CD4-positive, alpha-beta T cell treated with Interleukin-6 at 100 ng/mL for 8 hours (primary cell): ENCODE measurements around the gene RASL10A.
A peak's percentile ranks its signal among the peaks of the same experiment; 100 is the strongest.

Source experiments
- DNase-seq: peaks from one replicate; pipeline ENCODE4 v3.0.0-alpha.2; 2020; ENCODE audit warnings: mixed read lengths, low spot score

RASL10A gene

DNA sequence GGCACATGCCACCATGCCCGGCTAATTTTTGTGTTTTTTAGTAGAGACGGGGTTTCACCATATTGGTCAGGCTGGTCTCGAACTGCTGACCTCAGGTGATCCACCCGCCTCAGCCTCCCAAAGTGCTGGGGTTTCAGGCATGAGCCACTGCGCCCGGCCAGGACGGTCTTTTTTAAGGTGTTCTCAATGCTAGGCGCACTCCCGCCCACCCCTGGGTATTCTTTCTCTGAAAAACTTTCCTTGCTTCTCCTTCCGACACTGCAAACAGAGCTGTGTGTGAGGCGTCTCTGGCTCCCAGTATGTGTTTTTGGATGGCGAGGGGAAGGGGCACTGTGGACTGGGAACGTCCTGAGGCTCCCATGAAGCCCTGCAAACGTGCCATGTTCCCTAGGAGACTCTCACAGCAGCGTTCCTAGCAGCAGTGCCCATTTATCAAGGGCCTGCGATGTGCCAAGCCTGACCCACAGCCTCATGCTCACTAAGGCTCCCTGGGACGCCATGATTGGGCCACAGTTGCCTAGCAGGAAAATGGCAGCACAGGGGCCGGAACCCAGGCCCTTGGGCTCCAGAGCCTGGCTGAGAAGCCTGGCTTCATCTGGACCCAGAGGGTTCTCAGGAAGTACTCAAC lies 2.4 kb upstream of the RASL10A start:
- DNase-seq: no peak

DNA sequence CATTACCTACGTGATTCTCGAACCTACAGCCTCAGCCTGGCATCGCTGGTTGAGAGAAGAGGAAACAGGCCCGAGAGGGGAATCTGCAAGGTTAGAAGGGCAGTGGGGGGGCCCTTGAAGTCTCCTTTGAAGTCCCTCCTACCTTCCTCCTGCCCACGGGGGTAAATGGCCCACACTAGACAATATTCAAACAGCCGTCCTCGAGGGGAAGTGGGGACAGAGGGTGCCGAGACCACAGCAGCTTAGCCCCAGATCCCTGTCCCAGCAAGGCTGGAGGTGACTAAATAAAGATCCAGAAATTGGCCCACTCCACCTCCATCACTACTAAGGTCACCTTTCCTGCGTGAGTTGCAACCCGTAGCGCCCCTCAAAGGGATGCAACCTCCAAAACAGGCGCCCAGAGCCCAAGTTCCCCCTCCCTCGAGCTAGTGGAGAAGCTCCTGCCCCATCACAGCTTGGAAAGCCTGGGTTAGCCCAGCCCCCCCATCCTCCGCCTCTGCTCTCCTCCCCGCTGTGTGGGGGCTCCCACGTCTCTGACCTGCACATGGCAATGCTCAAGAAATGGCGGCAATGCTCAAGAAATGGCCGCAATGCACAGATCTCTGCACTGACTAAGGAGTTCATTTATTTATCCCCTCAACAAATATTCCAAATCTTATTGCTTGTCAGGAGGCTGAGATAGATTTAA lies 788 bp upstream of the RASL10A start:
- no peak for DNase-seq

DNA sequence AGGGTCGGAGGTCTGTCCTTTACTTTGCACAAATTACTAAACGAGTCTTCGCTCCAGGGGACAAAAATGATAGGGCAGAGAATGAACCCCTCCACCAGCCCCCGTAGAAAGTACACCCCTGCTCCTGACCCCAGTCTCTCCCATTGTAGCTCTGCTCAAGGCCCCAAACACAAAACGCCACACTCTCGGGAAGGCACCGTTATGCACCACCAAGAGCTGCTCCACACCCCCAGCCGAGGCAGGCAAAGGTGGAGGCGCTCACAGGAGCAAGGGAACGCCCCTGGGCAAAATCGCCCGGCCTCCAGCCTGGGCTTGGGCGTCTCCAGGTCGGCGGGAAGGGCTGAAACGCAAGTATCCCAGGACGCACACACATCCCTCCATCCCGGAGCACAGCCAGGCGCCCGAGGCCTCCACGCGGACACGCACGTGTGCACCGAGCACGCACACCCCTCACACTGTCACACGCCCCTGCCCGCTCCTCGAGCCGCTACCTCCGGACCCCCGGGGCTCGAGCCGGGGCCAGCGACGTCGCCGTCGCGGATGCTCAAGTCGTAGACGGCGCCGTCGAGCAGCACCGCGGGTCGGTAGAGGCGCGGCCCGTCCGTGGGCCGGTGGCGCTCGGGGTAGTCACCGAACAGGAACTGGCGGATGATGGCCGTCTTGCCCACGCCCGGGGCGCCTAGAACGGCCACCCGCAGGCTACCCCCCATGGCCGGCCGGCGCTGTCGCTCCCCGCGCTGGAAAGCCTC lies 786 bp downstream of the RASL10A start:
- DNase-seq: no peak

DNA sequence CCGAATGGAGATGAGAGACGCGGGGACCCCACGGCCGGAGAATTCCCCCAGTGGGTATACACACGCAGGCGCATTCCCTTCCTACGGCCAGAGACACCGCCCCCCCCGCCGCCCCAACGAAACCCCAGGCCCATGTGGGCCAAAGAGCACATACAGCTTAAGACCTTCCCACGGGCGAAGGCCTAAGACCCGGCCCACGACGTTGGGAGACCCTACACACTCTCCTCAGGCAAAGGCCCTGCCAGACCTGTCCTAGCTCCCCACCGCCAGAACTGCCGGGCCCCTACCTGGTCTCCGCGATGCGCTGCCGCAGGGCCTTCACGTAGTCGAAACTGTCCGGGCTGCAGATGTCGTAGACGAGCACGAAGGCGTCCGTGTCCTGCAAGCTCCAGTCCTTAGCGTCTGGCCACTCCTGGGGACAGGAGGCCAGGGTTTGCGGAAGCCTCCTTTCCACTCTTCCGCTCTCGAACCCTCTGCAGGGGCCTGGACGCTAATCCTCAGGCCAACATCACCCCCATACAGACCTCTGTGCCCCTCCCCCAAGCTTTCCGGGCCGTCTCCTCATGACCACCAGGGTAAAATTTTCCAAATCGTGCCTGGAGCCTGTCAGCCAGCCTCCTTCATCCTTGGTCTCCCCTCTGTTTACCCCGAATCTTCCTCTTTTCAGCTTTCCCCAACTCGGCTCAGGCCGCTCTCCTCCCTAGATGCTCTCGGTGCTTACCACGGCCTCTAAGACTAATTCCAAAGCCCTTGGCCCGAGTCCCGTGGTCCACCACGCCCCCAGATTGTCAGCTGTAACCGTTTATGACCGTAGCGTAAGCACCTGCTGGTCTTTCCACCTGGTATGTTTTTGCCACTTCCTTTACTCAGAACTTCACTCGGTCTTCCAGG lies 1.7 kb downstream of the RASL10A start:
- no peak for DNase-seq

DNA sequence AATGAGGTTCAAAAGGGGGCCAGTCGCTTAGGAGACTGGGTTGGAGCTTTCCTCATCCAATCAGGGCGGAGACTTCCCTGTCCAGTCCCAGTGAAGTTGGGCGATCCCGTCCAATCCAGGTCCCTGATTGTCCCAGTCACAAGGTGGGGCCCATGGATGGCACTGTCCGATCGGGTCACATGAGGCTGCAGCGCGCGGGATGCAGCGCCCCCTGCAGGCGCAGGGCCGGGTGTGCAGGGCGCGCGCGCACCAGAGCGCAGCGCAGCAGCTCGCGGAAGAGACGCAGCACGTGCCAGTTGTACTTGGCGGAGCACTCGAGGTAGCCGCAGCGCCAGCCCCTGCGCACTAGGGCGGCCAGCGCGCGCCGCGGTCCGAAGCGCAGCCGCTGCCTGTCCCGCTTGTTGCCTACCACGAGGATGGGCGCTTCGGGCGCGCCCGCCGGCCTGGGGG lies 2.3 kb downstream of the RASL10A start:
- DNase-seq: no peak

DNA sequence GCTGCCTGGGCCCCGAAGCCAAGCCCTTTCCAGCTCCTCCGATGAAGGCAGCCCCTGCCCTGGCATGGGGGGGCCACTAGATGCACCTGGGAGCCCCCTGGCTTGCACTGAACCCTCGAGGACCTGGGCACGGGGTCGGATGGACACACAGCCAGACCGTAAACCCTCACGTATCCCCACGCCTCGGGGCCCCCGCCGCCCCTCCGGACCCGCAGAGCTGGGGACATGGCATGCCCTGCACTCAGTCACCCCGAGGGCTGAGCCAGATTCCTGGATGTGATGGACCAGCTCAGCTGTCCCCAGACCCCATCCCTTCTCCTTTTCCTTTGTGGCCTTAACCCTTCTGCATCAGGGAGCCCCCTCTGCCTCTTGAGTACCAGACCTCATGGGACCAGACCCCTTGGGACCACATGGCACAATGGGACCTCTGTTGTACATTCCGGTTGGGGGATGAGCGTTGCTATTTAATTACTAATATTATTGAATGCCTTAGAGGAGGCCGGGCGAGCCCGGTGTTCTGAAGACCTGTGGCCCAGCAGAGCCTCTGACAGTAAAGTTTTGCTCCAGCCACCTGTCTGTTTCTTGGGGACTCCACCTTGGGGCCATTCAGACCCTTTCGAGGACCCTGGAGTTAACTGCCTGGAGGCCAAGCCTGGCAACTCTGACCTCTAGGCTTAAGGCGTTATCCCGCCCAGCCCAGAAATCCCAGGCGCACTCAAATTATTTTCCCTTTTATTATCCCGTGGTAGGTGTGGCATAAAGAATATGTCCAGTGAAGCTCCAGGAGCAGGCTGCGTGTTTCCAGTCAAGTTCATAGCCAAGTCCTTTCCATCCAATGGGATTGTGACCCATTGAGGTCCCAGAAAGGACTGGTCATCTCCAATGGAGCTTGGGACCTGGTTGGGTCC lies 3.0 kb downstream of the RASL10A start:
- no peak for DNase-seq

DNA sequence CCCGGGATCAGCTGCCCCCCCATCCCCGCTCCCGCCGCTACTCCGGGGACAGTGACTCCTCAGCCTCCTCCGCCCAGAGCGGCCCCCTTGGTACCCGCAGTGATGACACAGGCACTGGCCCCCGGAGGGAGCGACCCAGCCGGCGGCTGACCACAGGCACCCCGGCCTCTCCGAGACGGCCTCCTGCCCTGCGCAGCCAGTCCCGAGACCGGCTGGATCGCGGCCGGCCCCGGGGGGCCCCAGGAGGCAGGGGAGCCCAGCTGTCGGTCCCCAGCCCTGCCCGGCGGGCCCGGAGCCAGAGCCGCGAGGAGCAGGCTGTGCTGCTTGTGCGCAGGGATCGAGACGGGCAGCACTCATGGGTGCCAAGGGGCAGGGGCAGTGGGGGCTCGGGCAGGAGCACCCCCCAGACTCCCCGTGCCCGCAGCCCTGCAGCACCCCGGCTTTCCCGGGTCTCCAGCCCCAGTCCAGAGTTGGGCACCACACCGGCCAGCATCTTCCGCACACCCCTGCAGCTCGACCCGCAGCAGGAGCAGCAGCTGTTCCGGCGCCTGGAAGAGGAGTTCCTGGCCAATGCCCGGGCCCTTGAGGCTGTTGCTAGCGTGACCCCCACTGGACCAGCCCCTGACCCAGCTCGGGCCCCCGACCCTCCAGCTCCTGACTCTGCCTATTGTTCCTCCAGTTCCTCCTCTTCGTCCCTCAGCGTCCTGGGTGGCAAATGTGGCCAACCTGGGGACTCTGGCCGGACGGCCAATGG lies 3.9 kb downstream of the RASL10A start:
- no peak for DNase-seq

DNA sequence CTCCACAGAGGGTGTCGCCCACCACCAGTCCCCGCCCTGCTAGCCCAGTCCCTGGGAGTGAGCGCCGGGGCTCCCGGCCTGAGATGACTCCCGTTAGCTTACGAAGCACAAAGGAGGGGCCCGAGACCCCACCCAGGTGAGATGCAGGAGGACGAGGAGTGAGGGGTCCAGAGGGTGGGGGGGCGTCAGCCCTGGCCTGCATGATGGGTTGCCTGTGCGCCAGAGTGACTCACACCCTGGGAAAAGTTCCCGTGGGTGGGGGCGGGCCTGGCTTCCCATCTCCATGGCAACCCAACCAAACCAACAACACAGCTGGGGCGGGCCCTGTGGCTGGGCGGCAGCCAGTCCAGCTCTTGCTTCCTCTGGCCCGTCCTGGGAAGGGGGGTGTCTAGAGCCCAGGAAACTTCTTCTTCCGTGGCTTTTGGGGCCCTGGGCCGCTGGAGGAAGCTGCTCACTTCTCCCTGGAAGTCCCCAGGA lies 4.6 kb downstream of the RASL10A start:
- DNase-seq: peak; percentile 37

DNA sequence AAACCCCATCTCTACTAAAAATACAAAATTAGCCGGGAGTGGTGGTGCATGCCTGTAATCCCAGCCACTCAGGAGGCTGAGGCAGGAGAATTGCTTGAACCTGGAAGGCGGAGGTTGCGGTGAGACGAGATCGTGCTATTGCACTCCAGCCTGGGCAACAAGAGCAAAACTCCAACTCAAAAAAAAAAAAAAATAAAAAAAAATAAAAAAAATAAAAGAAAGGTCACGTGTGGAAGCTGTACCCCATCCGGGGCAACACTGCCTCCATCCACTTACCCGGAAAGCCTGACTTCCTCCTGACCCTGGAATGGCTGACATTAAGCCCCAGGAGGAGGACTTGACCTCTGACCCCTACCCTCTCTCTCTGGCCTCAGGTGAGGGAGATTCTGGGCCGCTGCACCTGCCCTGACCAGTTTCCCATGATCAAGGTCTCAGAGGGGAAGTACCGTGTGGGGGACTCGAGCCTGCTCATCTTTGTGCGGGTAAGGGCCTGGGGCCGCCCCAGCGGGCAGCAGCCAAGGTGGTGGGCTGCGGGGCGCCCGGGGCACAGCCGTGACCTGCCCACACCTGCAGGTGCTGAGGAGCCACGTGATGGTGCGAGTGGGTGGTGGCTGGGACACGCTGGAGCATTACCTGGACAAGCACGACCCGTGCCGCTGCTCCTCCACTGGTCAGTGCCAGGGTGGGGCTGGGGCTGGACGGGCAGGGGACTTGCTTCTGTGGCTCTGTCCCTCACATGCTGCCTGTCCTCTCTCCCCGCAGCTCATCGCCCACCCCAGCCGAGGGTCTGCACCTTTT lies 5.2 kb downstream of the RASL10A start:
- no peak for DNase-seq

DNA sequence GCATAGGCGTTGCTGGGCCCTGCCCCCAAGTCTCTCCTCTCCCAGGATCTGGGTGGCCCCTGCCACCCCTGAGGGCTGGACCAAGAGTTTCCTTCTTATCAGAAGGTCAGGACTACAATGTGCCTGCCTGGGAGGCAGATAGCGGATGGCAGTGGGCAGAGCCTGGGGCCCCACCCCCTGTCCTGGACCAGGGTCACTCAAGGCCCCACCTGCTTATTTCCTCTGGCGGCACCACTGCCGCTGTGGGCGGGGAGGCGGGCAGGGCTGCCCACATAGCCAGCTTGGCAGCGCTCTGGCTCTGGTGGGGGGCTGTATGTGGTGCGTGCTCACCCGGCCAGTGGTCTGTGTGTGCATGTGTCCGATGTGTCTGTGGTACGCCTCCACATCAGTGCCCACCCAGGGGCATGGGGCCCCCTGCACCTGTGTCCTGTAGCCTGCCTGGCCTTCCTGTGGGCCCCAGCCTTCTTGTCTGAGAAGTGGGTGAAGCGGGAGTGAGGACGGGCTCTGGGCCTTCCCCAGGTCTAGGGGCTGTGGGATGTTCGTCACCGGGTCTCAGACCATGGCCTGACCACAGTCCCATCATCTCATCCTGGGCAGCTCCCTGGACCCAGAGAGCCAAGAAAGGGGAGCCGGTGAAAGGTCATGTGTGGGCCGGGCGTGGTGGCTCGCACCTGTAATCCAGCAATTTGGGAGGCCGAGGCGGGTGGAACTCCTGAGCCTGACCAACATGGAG lies 6.0 kb downstream of the RASL10A start:
- no peak for DNase-seq

DNA sequence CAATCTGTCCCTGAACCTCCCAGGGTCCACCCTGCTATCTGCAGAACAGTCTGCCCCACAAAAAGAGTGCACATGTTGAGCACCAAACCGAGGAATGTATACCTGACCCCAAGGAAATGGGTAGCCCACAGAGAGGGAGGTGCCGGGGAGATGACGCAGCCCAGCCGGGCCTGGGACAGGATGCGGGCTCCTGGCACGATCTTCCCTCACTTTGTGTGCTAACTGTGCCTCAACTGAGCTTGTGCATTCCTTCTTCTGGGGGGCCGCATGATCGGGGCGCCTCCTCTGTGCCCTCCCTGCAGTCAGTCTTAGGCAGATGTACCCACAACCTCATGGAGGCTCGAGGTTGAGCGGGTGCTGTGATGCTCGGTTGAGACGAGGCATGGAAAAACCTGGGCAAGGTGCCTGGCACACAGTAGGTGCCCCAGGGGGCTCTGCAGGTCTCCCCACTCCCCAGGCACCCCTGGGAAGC lies 6.7 kb downstream of the RASL10A start:
- no peak for DNase-seq

DNA sequence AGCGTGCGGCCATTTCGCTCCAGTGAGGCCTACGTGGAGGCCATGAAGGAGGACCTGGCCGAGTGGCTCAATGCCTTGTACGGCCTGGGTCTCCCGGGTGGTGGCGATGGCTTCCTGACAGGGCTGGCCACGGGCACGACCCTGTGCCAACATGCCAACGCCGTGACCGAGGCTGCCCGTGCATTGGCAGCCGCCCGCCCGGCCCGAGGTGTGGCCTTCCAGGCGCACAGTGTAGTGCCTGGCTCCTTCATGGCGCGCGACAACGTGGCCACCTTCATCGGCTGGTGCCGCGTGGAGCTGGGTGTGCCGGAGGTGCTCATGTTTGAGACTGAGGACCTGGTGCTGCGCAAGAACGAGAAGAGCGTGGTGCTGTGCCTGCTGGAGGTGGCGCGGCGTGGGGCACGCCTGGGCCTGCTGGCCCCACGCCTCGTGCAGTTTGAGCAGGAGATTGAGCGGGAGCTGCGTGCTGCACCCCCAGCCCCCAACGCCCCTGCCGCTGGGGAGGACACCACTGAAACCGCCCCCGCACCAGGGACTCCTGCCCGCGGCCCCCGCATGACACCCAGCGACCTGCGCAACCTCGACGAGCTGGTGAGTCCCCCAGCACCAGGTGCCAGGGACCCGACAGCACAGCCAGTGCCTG lies 7.2 kb downstream of the RASL10A start:
- no peak for DNase-seq

DNA sequence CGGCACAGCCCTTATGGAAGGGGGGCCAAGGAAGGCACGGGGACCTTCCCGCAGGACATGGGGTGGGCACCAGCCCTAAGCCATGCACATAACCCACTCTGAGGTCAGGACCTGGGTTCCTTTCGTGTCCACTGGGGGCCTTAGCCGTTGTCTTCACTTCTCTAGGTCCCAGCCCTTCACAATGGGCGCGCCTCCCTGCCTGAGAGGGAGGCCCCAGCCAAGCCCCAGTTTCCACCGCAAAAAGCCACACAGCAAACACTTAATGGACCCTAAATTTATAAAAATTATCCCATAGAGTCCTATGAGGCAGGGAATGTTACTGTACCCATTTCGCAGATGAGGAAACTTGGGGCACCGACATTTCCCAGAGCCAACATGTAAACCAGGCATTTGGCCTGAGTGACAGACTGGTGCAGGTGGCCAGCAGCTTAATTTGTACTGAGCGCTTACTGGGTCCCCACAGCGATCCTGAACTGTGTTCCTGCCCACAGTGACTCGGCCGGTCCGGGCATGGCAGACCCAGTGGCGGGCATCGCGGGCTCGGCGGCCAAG lies 7.8 kb downstream of the RASL10A start:
- no peak for DNase-seq

DNA sequence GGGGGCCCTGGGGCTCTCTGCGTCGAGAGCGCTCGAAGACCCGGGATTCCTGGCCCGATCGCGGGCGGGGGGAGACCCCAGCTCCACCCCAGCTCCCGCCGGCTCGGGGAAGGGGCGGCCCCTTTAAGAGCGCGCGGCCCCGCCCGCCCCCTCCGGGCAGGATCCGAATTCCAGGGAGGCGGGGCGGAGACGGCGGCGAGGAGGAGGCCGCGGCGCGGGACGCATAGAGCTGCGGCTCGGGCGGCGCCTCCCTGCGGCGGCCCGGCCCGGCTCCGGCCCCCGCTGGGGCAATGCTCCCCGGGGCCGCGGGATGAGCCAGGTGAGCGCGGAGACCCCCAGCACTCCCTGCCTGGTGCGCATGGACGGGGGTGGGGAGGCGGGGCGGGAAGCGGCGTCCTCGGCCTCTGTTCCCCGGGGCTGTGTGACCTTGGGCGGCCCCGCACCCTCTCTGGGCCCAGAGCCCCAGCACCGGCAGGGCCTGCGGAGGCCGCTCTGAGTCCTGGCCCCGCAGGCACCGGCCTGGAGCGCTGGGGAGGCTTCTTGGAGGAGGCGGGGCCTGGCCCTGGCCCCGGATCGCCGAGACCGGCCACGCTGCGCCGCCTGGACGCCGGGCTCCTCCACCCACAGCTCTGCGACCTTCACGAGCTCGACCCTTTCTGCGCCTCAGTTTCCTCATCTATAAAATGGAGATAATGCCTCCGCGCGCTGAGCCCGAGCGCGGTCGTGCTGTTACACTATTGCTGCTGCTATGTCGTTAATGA lies 8.5 kb downstream of the RASL10A start:
- DNase-seq: no peak

DNA sequence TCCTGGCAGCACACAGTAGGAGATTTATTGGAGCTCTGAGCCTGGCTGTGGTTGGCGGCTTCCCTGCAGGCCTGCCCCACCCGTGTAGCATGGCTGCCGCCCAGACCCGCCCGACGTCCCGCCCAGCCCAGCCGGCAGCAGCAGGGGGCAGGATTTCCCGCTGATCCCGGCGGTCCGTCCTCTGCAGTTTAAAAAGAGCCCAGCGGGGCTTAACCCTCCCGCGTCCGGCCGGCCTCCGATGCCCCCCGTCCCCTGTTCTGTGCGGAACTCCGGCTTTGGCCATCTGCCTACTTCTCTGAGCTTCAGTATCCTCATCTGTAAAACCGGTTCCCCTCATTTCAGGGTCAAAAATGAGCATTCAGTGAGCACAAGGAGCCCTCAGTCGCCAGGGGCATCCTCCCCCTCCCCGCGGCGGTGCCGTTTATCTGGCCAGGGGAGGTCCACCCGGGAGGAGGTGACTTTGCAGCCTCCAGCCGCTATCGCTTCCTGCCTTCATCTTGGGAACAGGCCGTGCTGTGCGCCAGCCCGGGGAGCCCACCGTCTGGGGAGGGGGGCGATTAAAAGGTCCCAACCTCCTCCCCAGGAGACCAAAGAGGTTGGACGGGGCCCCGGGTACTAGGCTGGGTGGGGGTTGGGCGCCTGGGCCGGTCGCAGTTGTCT lies 9.2 kb downstream of the RASL10A start, which contains the start of gene GAS2L1:
GAS2L1 (plus strand) TSS at position 476 of the 660 bp plus-strand sequence. CDS start 1,456 bp downstream, outside the sequence.
- DNase-seq: peak; percentile 22

DNA sequence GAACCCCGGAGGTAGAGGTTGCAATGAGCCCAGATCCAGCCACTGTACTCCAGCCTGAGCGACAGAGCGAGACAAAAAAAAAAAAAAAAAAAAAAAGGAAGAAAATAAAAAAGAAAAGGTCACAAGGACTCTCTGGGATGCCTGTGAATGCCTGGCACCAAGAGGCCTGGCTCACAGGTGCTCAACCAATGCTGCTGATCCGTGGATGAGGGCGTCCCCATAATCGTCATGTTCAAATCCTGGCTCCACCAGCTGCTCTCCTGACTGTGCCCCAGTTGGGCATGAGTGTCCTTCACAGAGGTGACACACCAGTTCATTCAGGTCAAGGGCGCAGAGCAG lies 9.7 kb downstream of the RASL10A start:
- no peak for DNase-seq
